ENCODE results near the gene ZNF469.

The ZNF469 gene

GRCh38 chr16:88387180-88387765 is 4.5 kb downstream of the ZNF469 start:
- in situ Hi-C loops (cut with HindIII; ENCODE audit: low pct_ligation_motif_present, low pct_unique_long_range_greater_than_20kb, low sequenced_read_pairs) = no loop called here
- no peak for DNase-seq

DNA sequence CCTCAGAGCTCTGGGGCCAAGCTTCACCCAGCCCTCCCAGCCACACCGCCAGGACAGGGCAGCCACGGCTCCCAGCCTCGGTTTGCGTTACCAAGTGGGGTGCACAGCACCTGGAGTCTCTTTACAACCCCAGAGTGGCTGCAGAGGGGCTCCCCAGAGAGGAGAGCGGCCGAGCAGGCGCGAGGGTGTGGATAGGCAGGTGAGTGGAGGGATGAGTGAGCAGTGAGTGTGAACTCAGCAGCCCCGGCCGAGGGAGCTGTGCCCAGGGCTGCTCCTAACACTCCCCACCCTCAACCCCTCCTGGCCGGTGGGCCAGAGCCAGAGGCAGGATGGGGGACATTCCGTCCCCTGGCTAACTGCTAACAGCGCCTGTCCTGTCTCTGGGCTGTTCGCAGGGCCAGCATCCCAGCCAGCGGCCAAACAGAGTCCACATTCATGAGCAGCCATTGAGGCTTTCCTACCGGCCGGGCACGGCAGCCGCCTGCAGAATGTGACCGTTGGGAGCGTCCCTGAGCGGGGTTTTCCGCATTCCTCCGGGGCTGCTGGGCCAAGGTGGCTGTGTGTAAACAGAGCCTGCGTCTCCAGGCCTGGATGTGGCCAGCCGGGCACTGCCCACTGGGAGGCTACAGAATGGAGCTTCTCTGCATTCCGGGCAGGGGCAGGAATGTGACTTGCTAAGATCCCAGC is 5.3 kb downstream of the ZNF469 start:
- in situ Hi-C loops (cut with HindIII; ENCODE audit: low pct_ligation_motif_present, low pct_unique_long_range_greater_than_20kb, low sequenced_read_pairs) = no loop called here
- DNase-seq = peak; percentile 67

DNA sequence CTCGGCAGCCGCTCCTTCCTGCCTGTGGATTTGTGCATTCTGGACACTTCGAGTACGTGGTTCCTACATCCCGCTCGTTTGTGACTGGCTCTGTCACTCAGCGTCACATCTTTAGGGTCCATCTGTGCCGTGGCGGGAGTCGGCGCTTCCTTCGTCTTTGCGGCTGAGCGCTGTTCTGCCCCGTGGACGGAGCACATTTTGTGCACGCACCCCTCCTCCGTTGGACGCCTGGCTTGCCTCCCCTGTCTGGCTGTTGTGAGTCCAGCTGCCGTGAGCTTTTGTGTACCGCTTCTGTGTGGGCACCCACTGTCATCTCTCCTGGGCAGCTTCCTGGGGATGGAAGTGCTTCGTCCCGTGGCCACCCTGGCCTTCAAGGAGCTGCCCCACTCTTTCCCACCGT is 6.4 kb downstream of the ZNF469 start:
- DNase-seq = no peak
- in situ Hi-C loops (cut with HindIII; ENCODE audit: low pct_ligation_motif_present, low pct_unique_long_range_greater_than_20kb, low sequenced_read_pairs) = no loop called here

GRCh38 chr16:88389621-88390160 is 6.9 kb downstream of the ZNF469 start:
- in situ Hi-C loops (cut with HindIII; ENCODE audit: low pct_ligation_motif_present, low pct_unique_long_range_greater_than_20kb, low sequenced_read_pairs) = no loop called here
- no peak for DNase-seq

GRCh38 chr16:88390265-88390664 is 7.5 kb downstream of the ZNF469 start:
- DNase-seq = no peak
- in situ Hi-C loops (cut with HindIII; ENCODE audit: low pct_ligation_motif_present, low pct_unique_long_range_greater_than_20kb, low sequenced_read_pairs) = no loop called here

GRCh38 chr16:88390735-88391134 is 8.0 kb downstream of the ZNF469 start:
- in situ Hi-C loops (cut with HindIII; ENCODE audit: low pct_ligation_motif_present, low pct_unique_long_range_greater_than_20kb, low sequenced_read_pairs) = no loop called here
- DNase-seq = no peak

GRCh38 chr16:88391144-88391850 is 8.5 kb downstream of the ZNF469 start:
- in situ Hi-C loops (cut with HindIII; ENCODE audit: low pct_ligation_motif_present, low pct_unique_long_range_greater_than_20kb, low sequenced_read_pairs) = no loop called here
- no peak for DNase-seq

GRCh38 chr16:88392111-88392510 is 9.4 kb downstream of the ZNF469 start:
- no peak for DNase-seq
- in situ Hi-C loops (cut with HindIII; ENCODE audit: low pct_ligation_motif_present, low pct_unique_long_range_greater_than_20kb, low sequenced_read_pairs) = no loop called here

DNA sequence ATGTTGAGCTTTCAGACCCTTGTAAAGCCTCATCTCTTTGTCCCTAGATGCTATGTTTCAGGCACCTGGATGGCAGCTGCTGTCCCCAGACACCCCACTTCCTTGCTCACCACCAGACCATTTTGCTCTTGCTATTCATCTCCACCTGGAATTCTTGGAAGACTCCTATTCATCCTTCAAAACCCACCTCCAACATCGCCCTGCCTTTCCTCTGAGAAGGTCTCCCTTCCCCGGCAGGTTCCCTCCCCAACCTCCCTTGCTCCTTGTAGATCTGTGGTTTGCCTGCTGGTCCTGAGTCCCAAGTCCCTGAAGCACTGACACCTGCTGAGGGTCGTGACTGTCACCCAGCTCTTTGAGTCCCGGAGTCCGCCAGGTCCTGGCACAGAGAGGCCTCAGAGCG is 9.9 kb downstream of the ZNF469 start:
- no peak for DNase-seq
- in situ Hi-C loops (cut with HindIII; ENCODE audit: low pct_ligation_motif_present, low pct_unique_long_range_greater_than_20kb, low sequenced_read_pairs) = no loop called here

GRCh38 chr16:88393034-88393433 is 10.3 kb downstream of the ZNF469 start:
- in situ Hi-C loops (cut with HindIII; ENCODE audit: low pct_ligation_motif_present, low pct_unique_long_range_greater_than_20kb, low sequenced_read_pairs) = no loop called here
- DNase-seq = no peak

- DNase-seq = no peak
- in situ Hi-C loops (cut with HindIII; ENCODE audit: low pct_ligation_motif_present, low pct_unique_long_range_greater_than_20kb, low sequenced_read_pairs) = no loop called here
Measured at GRCh38 chr16:88393571-88393970, 10.8 kb downstream of the ZNF469 start.

DNA sequence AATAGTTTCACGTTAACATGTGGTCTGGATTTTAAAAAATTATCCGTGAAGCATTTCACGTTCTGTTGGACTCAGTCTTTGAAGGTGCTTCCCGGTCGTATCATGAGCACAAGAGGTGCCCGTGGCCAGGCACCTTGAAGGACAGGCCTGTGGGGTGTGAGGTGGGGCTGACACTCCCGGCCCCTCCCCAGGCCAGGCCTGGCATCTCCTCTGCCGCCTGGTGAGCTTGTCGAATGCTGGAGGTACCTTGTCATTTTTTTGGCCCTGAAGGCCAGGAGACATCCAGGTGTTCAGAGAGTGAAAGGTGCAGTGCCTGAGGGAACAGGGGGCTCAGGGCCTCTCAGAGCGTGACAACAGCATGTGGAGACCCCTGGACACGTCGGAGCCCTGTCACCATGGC is 11.7 kb downstream of the ZNF469 start:
- DNase-seq = no peak
- in situ Hi-C loops (cut with HindIII; ENCODE audit: low pct_ligation_motif_present, low pct_unique_long_range_greater_than_20kb, low sequenced_read_pairs) = no loop called here

- in situ Hi-C loops (cut with HindIII; ENCODE audit: low pct_ligation_motif_present, low pct_unique_long_range_greater_than_20kb, low sequenced_read_pairs) = no loop called here
- DNase-seq = no peak
Measured at GRCh38 chr16:88395669-88396584, 13.2 kb downstream of the ZNF469 start.

GRCh38 chr16:88398170-88398873 is 15.6 kb downstream of the ZNF469 start:
- no peak for DNase-seq
- in situ Hi-C loops (cut with HindIII; ENCODE audit: low pct_ligation_motif_present, low pct_unique_long_range_greater_than_20kb, low sequenced_read_pairs) = no loop called here

GRCh38 chr16:88398874-88399178 is 16.1 kb downstream of the ZNF469 start:
- in situ Hi-C loops (cut with HindIII; ENCODE audit: low pct_ligation_motif_present, low pct_unique_long_range_greater_than_20kb, low sequenced_read_pairs) = no loop called here
- DNase-seq = no peak

DNA sequence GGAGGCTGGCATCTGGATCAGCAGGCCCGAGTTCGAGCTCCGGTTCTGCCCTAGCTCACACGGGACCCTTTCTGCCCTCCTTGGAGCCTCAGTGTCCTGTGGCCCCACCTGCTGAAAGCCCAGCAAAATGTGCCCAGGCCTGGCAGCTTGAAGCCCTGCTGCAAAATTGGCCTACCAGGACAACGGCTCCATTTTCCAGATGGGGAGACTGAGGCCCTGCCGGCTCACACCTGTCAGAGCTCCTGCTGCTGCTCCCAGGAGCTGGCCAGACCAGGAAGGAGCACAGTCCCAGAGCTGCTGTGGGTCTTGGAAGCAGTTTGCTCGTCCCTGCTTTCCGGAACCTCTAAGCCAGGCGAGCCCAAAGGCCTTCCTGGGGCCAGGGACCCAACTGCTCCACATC is 17.4 kb downstream of the ZNF469 start:
- DNase-seq = no peak
- in situ Hi-C loops (cut with HindIII; ENCODE audit: low pct_ligation_motif_present, low pct_unique_long_range_greater_than_20kb, low sequenced_read_pairs) = no loop called here

DNA sequence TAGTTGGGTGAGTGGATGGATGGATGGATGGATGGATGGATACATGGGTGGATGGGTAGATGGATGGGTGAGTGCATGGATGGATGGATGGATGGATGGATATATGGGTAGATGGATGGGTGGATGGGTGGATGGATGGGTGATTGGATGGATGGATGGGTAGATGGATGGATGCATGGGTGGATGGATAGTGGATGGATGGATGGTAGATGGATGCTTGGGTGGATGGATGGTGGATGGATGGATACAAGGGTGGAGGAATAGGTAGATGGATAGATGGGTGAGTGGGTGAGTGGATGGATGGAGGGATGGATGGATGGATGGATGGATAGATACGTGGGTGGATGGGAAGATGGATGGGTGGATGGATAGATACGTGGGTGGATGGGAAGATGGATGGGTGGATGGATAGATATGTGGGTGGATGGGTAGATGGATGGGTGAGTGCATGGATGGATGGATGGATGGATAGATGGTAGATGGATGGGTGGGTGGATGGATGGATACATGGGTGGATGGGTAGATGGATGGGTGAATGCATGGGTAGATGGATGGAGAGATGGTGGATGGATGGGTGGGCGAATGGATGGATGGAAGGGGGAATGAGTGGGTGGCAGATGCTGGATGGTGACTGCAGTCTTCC is 19.0 kb downstream of the ZNF469 start:
- no peak for DNase-seq
- in situ Hi-C loops (cut with HindIII; ENCODE audit: low pct_ligation_motif_present, low pct_unique_long_range_greater_than_20kb, low sequenced_read_pairs) = no loop called here

All from ACHN (cell line).